ENCODE results near the gene LTBP1. TPM values are rescaled to one million over a fixed set of nuclear protein-coding genes. Genes with fewer than 3 reads are reported as not detected.

LTBP1 gene
- total RNA-seq, 1 donor from 2014 or later, result 111 TPM

- DNase-seq, result no peak
Measured at GRCh38 chr2:33202641-33203522, 256.1 kb downstream of the LTBP1 start.

GRCh38 chr2:33204945-33205344, 258.2 kb downstream of the LTBP1 start:
- DNase-seq, result no peak

GRCh38 chr2:33205693-33206434, 259.1 kb downstream of the LTBP1 start:
- DNase-seq, result no peak

- peak; percentile 46 for DNase-seq
Measured at GRCh38 chr2:33207151-33207740, 260.5 kb downstream of the LTBP1 start.

GRCh38 chr2:33208400-33208799, 261.6 kb downstream of the LTBP1 start:
- no peak for DNase-seq

GRCh38 chr2:33209976-33210375, 263.2 kb downstream of the LTBP1 start:
- DNase-seq, result no peak

GRCh38 chr2:33210626-33211025, 263.9 kb downstream of the LTBP1 start:
- DNase-seq, result no peak

GRCh38 chr2:33212151-33212550, 265.4 kb downstream of the LTBP1 start:
- no peak for DNase-seq

- DNase-seq, result no peak
Measured at GRCh38 chr2:33213244-33213643, 266.5 kb downstream of the LTBP1 start.

- DNase-seq, result no peak
Measured at GRCh38 chr2:33213648-33214047, 266.9 kb downstream of the LTBP1 start.

GRCh38 chr2:33214436-33214835, 267.7 kb downstream of the LTBP1 start:
- DNase-seq, result no peak

- no peak for DNase-seq
Measured at GRCh38 chr2:33214857-33215256, 268.1 kb downstream of the LTBP1 start.

- no peak for DNase-seq
Measured at GRCh38 chr2:33215299-33215698, 268.5 kb downstream of the LTBP1 start.

GRCh38 chr2:33215983-33216382, 269.2 kb downstream of the LTBP1 start:
- DNase-seq, result no peak

- no peak for DNase-seq
Measured at GRCh38 chr2:33216508-33217182, 269.9 kb downstream of the LTBP1 start.

- no peak for DNase-seq
Measured at GRCh38 chr2:33217406-33217805, 270.7 kb downstream of the LTBP1 start.

GRCh38 chr2:33219114-33219513, 272.4 kb downstream of the LTBP1 start:
- DNase-seq, result no peak

- no peak for DNase-seq
Measured at GRCh38 chr2:33219850-33220275, 273.1 kb downstream of the LTBP1 start.

GRCh38 chr2:33220533-33220932, 273.8 kb downstream of the LTBP1 start:
- no peak for DNase-seq

- no peak for DNase-seq
Measured at GRCh38 chr2:33221046-33221784, 274.5 kb downstream of the LTBP1 start.

- DNase-seq, result no peak
Measured at GRCh38 chr2:33222309-33222708, 275.6 kb downstream of the LTBP1 start.

- DNase-seq, result no peak
Measured at GRCh38 chr2:33223856-33224255, 277.1 kb downstream of the LTBP1 start.

Measured in skin of body (tissue), 2 donors.